HCT116 (cell line): Measurements from ENCODE around the gene ZNF611. TPM values are rescaled to one million over a fixed set of nuclear protein-coding genes. Genes with fewer than 3 reads are reported as not detected.
"Not testable (repeated sequence)": the region's sequence is repeated elsewhere in the genome, so short reads cannot be mapped to it uniquely, and the experiment has no call there.

Experiments used
- ATAC-seq: fragments of 200-7000 bp; cut with Tn5 transposase; 2 replicates; pipeline ENCODE4 v1.9.1; 2020; ENCODE audit warnings: mild to moderate bottlenecking, moderate library complexity
- BruUV-seq: library from RNA; stranded (reverse); fragments of 400-500 nt; replicated peaks from 2 replicates; lab custom pipeline; 2021; lab: Mats Ljungman, UMichigan
- CTCF ChIA-PET: fragments of 300-600 bp; sonication (Branson Sonifier 250); formaldehyde crosslinking; loops from one replicate; lab custom pipeline; 2021; ENCODE audit warnings: antibody characterized with exemption; lab: Charles Lee
- POLR2A ChIA-PET: fragments of 300-600, 350-600 bp; sonication (Branson Sonifier 250); formaldehyde crosslinking; loops from one replicate; lab custom pipeline; 2021; ENCODE audit warnings: antibody characterized with exemption; lab: Charles Lee
- RAD21 ChIA-PET, 2 experiments: fragments of 300-600 bp; sonication (Branson Sonifier 250); formaldehyde crosslinking; loops; one replicate each; lab custom pipeline; 2023; ENCODE audit warnings: low total read pairs in 2 of 2; ENCODE audit not compliant: uncharacterized antibody in 2 of 2, unreplicated experiment in 2 of 2, low non-redundant PET in 1 of 2; lab: Charles Lee
- DNase-seq: peaks from one replicate; pipeline ENCODE4 v3.0.0-alpha.2; 2010; ENCODE audit warnings: low read depth, low spot score
- H2AFZ ChIP-seq: fragments of 200-600 bp; shearing (Covaris generic), sonication (generic); 2 replicates; pipeline ENCODE4 v1.6.1; 2017; ENCODE audit warnings: low read depth, mixed run types, mixed read lengths, antibody characterized with exemption, low read length; ENCODE audit not compliant: poor library complexity, severe bottlenecking
- H3K27ac ChIP-seq: 2 replicates; pipeline ENCODE4 v1.5.1; 2012; ENCODE audit warnings: low read depth, low read length
- H3K27me3 ChIP-seq: fragments of 200-600 bp; sonication (generic); 2 replicates; pipeline ENCODE4 v1.6.1; 2016; ENCODE audit warnings: mixed run types, low read length, mixed read lengths; ENCODE audit not compliant: insufficient read depth
- H3K36me3 ChIP-seq, 2 experiments: fragments of 200-500 bp in 1 of 2; fragments of 200-600 bp in 1 of 2; sonication (Bioruptor generic) in 1 of 2; sonication (generic) in 1 of 2; 2 replicates each; pipeline versions ENCODE4 v1.5.1 to v1.6.1; 2014 to 2016; ENCODE audit warnings: low read length in 2 of 2, inconsistent platforms in 1 of 2, mixed read lengths in 1 of 2, mixed run types in 1 of 2; ENCODE audit not compliant: insufficient read depth in 2 of 2, control insufficient read depth in 1 of 2
- H3K4me1 ChIP-seq, 2 experiments: fragments of 200-600 bp in 1 of 2; sonication (generic) in 1 of 2; 2 replicates each; pipeline versions ENCODE4 v1.5.1 to v1.6.1; 2012 to 2017; ENCODE audit warnings: low read length in 2 of 2, inconsistent platforms in 1 of 2, mild to moderate bottlenecking in 1 of 2, mixed read lengths in 1 of 2, mixed run types in 1 of 2, moderate library complexity in 1 of 2; ENCODE audit not compliant: insufficient read depth in 2 of 2, control insufficient read depth in 1 of 2
- H3K4me2 ChIP-seq: fragments of 200-600 bp; sonication (generic); 2 replicates; pipeline ENCODE4 v1.6.1; 2017; ENCODE audit warnings: mixed run types, low read length, mixed read lengths
- H3K4me3 ChIP-seq, 2 experiments: fragments of 200-600 bp in 1 of 2; sonication (generic) in 1 of 2; replicated peaks in 1 of 2; 2 replicates each; pipeline ENCODE4 v1.5.1; 2011 to 2016; ENCODE audit warnings: low read length in 2 of 2, control low read depth in 1 of 2, low read depth in 1 of 2, mild to moderate bottlenecking in 1 of 2, mixed read lengths in 1 of 2, mixed run types in 1 of 2
- H3K79me2 ChIP-seq: fragments of 200-600 bp; sonication (generic); 2 replicates; pipeline ENCODE4 v1.6.1; 2017; ENCODE audit warnings: mild to moderate bottlenecking, mixed run types, low read length, moderate library complexity, mixed read lengths; ENCODE audit not compliant: insufficient read depth
- H3K9ac ChIP-seq: fragments of 200-600 bp; sonication (generic); 2 replicates; pipeline ENCODE4 v1.6.1; 2016; ENCODE audit warnings: low read length, mixed read lengths
- H3K9me2 ChIP-seq: fragments of 200-600 bp; sonication (generic), shearing (Covaris generic); 2 replicates; pipeline ENCODE4 v1.6.1; 2017; ENCODE audit warnings: mixed run types, mild to moderate bottlenecking, moderate library complexity; ENCODE audit not compliant: insufficient read depth
- H3K9me3 ChIP-seq, 2 experiments: fragments of 200-500 bp in 1 of 2; fragments of 200-600 bp in 1 of 2; sonication (Bioruptor generic) in 1 of 2; sonication (generic) in 1 of 2; 2 replicates each; pipeline ENCODE4 v1.6.1; 2014 to 2017; ENCODE audit warnings: low read length in 2 of 2, mixed read lengths in 2 of 2, inconsistent platforms in 1 of 2, low read depth in 1 of 2, mild to moderate bottlenecking in 1 of 2, mixed run types in 1 of 2, moderate library complexity in 1 of 2; ENCODE audit not compliant: control insufficient read depth in 1 of 2, insufficient read depth in 1 of 2
- H4K20me1 ChIP-seq: fragments of 200-600 bp; sonication (generic), shearing (Covaris generic); 2 replicates; pipeline ENCODE4 v1.6.1; 2017; ENCODE audit warnings: mixed run types, mild to moderate bottlenecking, moderate library complexity; ENCODE audit not compliant: insufficient read depth
- EGR1 ChIP-seq: IDR thresholded peaks from 2 replicates; pipeline ENCODE4 v1.6.1; 2012; ENCODE audit warnings: low read depth
- ELF1 ChIP-seq: IDR thresholded peaks from 2 replicates; pipeline ENCODE4 v1.6.1; 2012; ENCODE audit warnings: low read depth, borderline replicate concordance
- ZBTB33 ChIP-seq: IDR thresholded peaks from 2 replicates; pipeline ENCODE4 v1.6.1; 2011; ENCODE audit warnings: mild to moderate bottlenecking, low read length, moderate library complexity; ENCODE audit not compliant: insufficient replicate concordance; ENCODE audit errors: extremely low read depth
- ZNF274 ChIP-seq: fragments of 200-500 bp; sonication (Bioruptor generic); IDR thresholded peaks from 2 replicates; pipeline ENCODE4 v1.6.1; 2014; ENCODE audit warnings: mild to moderate bottlenecking, low read depth, low read length, inconsistent platforms
- intact Hi-C: fragments of 100-400 bp; cut with micrococcal nuclease; formaldehyde crosslinking; loops from 2 replicates; pipeline ENCODE4 v1.10.0; 2022
- total RNA-seq: library from RNA; stranded (reverse); gene quantifications from one replicate; pipeline ENCODE4 v1.2.1, GENCODE V29; 2021; ENCODE audit not compliant: unreplicated experiment

Gene ZNF611
- total RNA-seq, 1 experiment from 2014 or later, result 12.2 TPM

GRCh38 chr19:52710538-52710937 lies 24.3 kb downstream of the ZNF611 start:
- Histone ChIP-seq H3K79me2 (no peaks in the 10 kb centered on the region), H3K9ac (no peak overlapping the region), H4K20me1 (no peaks in the 10 kb centered on the region), H3K4me2 (no peak overlapping the region), H3K27me3 (no peaks in the 10 kb centered on the region), H3K27ac (no peak overlapping the region), H3K9me2 (no peaks in the 10 kb centered on the region), H3K4me3 (no peak overlapping the region), H2AFZ (no peak overlapping the region), H3K9me3 (peaks cover 0 to 10% of the 10 kb centered on the region in 2 experiments; a peak in 2 of 4 replicates), H3K4me1 (no peaks in the 10 kb centered on the region), H3K36me3 (0 out of 4 replicates have a peak, but pooled peaks cover 0 to 12% of the 10 kb centered on the region in 2 experiments)
- TF ChIP-seq ZNF274 (no peak), ELF1 (no peak), EGR1 (no peak), ZBTB33 (no peak)
- RAD21 ChIA-PET, result no interaction called here
- CTCF ChIA-PET, result no interaction called here
- POLR2A ChIA-PET, result no interaction called here
- DNase-seq (no peak), ATAC-seq (no peak)
- BruUV-seq, result no TSS peak
- intact Hi-C loops, result no loop called here

GRCh38 chr19:52705615-52706014 lies 29.2 kb downstream of the ZNF611 start:
- H3K9me3 ChIP-seq, result peaks cover 10 to 11% of the 10 kb centered on the region in 2 experiments; a peak in 2 of 4 replicates
- H3K4me2 ChIP-seq, CTCF ChIA-PET, ATAC-seq, H3K9ac ChIP-seq, H4K20me1 ChIP-seq, POLR2A ChIA-PET, H3K9me2 ChIP-seq, H3K36me3 ChIP-seq, H3K27ac ChIP-seq, H2AFZ ChIP-seq, H3K4me3 ChIP-seq, DNase-seq: not testable (repeated sequence)
- BruUV-seq, result TSS peak; percentile 26
- TF ChIP-seq ZNF274, result 0 out of 2 replicates have a peak, but pooled peaks have one; percentile 23
- TF ChIP-seq, all 23 proteins: peak for 1; not testable (repeated sequence) for 22
- H3K27me3 ChIP-seq, H3K79me2 ChIP-seq, RAD21 ChIA-PET, H3K4me1 ChIP-seq, intact Hi-C loops: not testable (repeated sequence)
